AG09309 (cell line): ENCODE results near the gene OBP2A.
"Not testable (repeated sequence)": the region's sequence is repeated elsewhere in the genome, so short reads cannot be mapped to it uniquely, and the experiment has no call there.

Experiments used
- DNase-seq: peaks from one replicate; pipeline ENCODE4 v3.0.0-alpha.2; 2010; ENCODE audit warnings: low read depth
- H3K4me3 ChIP-seq: 2 replicates; pipeline ENCODE4 v1.5.1; 2011; ENCODE audit warnings: mild to moderate bottlenecking, low read depth, low read length, moderate library complexity; ENCODE audit not compliant: control insufficient read depth
- TF ChIP-seq, protein P1 (sequence below): IDR thresholded peaks from 2 replicates; pipeline ENCODE4 v1.5.1; 2011; ENCODE audit warnings: mild to moderate bottlenecking, low read depth, low read length, inconsistent platforms; ENCODE audit not compliant: insufficient read depth, control insufficient read depth; ENCODE audit errors: missing control alignments

The OBP2A gene

GRCh38 chr9:135545646-135546176 lies at the start of gene OBP2A:
OBP2A (plus strand) TSS chr9:135546126; CDS start chr9:135546181, 55 bp downstream.
- not testable (repeated sequence) for H3K4me3 ChIP-seq, DNase-seq

DNA sequence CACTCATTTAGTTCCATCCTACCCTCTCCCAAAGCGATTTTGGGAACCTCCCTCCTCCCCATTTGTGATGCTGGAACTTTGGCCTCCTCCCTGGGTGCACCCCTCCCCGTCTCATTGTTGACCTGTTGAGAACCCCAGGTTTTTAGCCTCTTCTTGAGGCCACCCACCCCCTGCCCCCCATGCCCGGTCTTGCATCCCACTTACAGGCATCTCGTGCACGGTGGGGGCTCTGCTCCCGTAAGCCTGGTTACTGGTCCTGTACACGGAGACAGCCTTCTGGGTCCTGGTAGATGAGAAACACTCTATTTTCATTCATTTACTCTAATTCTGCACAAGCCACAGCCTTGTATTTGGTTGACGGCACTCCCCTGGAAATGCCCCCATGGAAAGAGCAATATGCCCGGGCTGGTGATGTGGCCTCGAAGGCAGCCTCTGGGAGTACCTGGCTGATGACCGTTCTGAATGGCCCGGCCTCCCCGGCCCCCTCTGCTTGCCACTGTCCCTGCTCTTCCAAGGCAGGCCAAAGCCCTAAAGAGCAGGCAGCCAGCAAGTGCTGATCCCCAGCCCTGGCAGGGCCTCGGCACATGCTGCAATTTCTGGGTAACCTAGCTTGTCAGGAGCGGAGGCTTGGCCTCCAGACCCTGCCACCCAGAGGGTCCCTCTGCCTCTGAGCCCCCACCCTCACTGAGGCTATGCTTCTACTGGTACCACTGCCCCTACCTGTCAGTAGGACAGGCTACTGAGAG lies 47.4 kb upstream of the OBP2A start:
- no peak for DNase-seq
- TF ChIP-seq, protein P1, sequence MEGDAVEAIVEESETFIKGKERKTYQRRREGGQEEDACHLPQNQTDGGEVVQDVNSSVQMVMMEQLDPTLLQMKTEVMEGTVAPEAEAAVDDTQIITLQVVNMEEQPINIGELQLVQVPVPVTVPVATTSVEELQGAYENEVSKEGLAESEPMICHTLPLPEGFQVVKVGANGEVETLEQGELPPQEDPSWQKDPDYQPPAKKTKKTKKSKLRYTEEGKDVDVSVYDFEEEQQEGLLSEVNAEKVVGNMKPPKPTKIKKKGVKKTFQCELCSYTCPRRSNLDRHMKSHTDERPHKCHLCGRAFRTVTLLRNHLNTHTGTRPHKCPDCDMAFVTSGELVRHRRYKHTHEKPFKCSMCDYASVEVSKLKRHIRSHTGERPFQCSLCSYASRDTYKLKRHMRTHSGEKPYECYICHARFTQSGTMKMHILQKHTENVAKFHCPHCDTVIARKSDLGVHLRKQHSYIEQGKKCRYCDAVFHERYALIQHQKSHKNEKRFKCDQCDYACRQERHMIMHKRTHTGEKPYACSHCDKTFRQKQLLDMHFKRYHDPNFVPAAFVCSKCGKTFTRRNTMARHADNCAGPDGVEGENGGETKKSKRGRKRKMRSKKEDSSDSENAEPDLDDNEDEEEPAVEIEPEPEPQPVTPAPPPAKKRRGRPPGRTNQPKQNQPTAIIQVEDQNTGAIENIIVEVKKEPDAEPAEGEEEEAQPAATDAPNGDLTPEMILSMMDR, result no peak
- H3K4me3 ChIP-seq, result no peak overlapping the region

- TF ChIP-seq, protein P1, result no peak
- peak overlapping the region; percentile 79 for H3K4me3 ChIP-seq
- no peak for DNase-seq
Measured at GRCh38 chr9:135499326-135500070, 46.4 kb upstream of the OBP2A start.

GRCh38 chr9:135500071-135500524 lies 45.8 kb upstream of the OBP2A start:
- no peak for DNase-seq
- H3K4me3 ChIP-seq, result peak overlapping the region; percentile 79
- TF ChIP-seq, protein P1, result no peak

GRCh38 chr9:135500525-135501260 lies 45.2 kb upstream of the OBP2A start, which contains the start of gene MRPS2:
MRPS2 (plus strand) TSS chr9:135500682; CDS start chr9:135500711, 29 bp downstream.
- DNase-seq, result peak; percentile 37
- TF ChIP-seq, protein P1, result peak; percentile 69
- H3K4me3 ChIP-seq, result peak within 1 kb of the TSS; percentile 79

GRCh38 chr9:135501261-135502167 lies 44.4 kb upstream of the OBP2A start:
- DNase-seq, result no peak
- H3K4me3 ChIP-seq, result peak overlapping the region; percentile 76
- TF ChIP-seq, protein P1, result no peak
